ENCODE data around the gene RNU6-7.

The RNU6-7 gene

DNA sequence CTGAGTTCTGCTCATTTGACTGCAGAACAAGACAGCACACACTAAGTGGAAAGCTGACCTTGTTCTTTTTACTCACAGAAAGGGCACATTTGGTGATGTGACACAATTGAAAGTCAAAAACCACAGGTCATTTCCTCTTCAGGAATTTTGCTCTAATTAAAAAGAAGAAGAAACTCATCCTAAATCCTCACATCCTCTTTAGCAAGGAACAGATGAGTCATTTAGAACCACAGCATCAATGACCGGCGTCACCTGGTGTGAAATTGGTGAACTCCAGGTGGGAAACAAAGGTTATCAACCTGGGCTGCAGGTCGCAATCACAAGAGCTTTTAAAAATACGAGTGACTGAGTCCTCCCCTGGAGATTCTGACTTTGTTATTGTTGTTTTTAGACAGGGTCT, 4.1 kb downstream of the RNU6-7 start:
- DNase-seq: no peak

- no peak for DNase-seq
Measured at GRCh38 chr14:32206552-32206951, 4.7 kb downstream of the RNU6-7 start.

DNA sequence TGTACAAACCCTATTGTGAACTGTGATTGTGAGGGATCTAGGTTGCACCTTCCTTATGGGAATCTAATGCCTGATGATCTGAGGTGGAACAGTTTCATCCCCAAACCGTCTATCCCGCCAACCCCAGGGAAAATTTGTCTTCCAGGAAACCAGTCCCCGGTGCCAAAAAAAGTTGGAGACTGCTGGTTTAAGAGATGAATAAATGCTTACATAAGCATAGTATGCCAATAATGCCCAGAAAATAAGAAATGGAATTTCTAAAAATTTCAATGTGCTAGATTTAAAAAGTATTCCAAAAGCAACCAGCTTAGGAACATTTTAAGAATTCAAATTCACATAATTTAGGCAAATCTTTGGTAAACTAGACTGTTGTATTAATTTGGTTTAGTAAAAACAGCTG, 6.6 kb downstream of the RNU6-7 start:
- DNase-seq: no peak

DNA sequence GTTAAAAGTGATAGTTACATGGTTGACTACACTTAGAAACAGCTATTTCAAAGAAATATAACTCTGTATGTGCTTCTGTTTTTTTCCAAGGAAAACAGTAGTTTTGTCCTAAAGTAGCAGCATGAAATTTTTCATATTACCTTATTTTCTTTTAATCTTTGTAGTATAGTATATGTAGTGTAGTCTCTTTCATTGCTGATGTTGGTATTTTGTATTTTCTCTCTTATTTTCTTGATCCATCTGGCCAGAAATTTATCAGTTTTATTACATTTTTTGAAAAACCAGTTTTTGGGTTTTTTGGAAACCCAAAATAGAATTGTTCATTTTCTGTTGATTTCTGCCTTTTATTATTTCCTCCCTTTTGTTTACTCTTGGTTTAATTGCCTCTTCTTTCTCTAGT, 7.6 kb downstream of the RNU6-7 start:
- no peak for DNase-seq

GRCh38 chr14:32211068-32211404, 9.2 kb downstream of the RNU6-7 start:
- no peak for DNase-seq

DNA sequence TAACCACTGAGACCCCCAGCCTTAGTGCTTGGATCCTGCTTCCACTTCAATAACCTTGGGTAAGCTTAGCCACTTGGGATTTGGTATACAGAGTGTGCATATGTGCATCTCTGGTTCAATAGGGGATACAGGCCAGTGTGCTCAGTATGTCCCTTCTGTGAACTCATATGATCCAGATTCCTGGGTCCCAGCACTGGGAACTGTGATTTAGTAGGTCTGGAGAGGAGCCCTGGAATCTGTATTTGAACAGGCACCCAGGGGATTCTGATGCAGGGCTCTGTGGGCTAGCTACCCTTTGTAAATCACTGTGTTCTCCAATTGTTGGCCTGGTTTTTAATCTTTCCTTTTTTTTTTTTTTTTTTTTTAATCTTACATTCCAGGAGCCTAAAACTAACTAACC, 11.0 kb downstream of the RNU6-7 start:
- no peak for DNase-seq

GRCh38 chr14:32217301-32217700, 15.5 kb downstream of the RNU6-7 start:
- no peak for DNase-seq

- DNase-seq: no peak
Measured at GRCh38 chr14:32224737-32225377, 23.0 kb downstream of the RNU6-7 start.

DNA sequence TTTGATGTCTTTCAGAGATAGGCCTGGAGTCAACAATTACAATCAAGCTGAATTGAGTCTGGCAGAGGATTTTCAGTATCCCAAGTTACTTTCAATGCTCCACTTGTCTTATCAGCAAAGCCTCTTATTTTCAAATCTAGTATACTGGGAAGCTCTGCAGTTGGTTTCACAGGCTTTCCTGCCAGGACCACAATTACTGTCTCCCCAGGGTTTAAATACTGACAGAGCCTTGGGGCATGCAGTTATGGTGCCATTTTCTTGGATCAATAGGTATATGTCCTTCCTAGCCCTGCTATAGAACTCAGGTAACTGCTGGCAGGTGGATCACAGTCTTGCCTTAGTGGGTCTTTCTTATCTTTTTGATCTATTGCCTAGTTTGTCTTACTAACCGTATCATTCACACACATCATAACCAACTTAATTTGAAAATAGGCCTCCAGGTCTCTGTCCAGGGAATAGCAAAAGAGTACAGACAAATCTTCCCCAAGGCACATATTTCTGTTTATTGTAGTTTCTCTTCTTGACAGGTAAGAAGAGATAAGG, 23.6 kb downstream of the RNU6-7 start:
- DNase-seq: no peak

DNA sequence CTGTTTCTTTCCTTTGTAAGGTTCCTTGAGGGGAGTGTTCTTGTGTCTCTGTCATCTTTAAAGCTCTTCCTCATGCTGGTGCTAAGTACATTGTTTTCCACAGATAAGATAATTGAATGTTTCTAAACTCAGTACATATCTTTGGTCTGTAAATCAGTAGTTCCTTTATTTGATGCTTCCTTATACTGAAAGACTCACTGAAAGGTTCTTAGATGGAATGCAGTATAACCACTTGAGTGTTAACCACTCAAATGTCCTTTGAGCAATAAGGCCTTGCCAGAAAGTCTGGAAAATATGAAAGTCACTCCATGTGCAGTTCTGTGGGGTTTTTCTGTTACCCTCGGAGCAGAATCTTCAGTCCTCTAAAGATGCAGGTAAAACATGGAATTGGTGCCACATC, 24.2 kb downstream of the RNU6-7 start:
- DNase-seq: no peak

GRCh38 chr14:32230181-32230580, 28.3 kb downstream of the RNU6-7 start:
- no peak for DNase-seq

DNA sequence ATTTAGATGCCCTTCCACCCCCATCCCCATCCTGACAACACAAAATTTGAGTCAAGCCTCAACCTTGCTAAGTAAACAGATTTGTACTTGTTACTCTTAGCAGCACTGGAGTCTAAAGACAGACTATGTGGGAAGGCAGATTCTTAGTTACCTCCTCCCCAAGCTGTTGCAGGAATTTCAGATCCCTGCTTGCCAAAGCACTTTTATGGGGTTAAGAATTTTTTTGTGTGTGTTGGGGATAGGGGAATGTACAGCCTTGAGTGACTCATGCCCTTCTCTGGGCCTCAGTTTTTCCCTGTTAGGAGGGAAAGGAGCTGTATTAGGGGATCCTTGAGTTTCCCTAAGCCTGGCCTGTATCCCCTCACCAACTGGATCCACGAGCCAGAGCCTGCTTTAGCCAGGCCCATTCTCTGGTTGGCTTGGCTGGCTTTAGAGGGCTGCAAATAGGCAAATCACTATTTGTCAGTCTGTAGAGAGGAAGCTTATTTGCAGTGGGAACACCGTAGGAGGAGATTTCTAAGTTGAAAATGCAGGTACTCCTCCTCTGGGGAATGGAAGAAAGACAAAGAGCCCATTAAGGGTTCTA, 28.9 kb downstream of the RNU6-7 start:
- no peak for DNase-seq

- no peak for DNase-seq
Measured at GRCh38 chr14:32232481-32232880, 30.6 kb downstream of the RNU6-7 start.

DNA sequence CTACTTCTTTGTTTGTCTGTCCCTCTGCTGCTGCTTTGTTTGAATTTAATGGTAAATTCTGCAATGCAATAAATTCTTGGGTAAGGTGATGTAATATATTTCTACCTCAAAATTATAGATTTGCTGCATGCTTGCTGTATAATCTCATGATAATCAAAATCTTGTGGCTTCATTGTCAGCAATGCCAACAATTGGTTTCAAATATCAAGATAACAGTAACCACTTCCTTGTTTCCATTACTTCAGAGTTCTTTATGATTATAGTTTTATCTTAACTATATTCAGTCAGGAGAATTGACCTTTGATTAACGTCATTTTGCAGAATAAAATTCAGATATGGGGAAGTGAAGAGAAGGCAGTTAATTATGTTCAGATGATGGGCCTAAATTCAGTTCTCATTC, 31.4 kb downstream of the RNU6-7 start:
- DNase-seq: no peak

DNA sequence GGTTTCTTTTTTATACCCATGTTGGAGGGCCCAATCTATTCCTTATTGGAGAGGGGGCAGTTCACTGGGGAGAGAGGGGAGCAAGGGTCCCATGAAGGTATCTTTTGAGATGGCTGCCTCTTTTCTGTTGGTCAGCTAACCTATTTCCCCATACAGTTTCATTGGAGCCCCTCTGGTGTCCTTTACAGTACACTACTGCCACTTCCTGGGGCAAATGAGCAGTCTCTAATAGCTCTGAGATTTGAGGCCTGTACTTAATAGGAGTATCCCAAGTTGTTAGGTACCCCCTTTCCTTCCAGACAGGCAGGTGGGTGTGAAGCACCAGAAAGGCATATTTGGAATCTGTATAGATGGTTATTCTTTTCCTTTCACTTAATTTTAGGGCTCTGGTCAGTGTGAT, 42.6 kb downstream of the RNU6-7 start:
- DNase-seq: no peak

DNA sequence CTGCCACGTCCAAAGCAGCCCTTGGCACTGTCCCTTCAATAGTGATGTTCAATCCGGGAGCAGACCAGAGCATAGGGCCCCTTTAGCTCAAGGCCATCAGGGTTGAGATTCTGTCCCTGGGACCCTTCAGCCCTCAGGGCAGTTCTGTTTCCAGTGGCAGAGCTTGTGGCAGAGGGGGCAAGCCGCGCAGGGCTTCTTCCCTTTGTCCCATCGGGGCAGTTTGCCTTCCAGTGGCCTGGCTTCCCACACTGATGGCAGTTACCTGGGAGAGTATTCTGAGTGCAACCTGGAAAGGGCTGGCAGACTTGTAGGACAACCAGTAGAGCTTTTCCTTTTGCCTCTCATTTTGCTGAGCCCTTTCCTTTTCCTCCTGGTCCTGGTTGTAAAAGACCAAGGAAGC, 44.9 kb downstream of the RNU6-7 start:
- DNase-seq: no peak

DNA sequence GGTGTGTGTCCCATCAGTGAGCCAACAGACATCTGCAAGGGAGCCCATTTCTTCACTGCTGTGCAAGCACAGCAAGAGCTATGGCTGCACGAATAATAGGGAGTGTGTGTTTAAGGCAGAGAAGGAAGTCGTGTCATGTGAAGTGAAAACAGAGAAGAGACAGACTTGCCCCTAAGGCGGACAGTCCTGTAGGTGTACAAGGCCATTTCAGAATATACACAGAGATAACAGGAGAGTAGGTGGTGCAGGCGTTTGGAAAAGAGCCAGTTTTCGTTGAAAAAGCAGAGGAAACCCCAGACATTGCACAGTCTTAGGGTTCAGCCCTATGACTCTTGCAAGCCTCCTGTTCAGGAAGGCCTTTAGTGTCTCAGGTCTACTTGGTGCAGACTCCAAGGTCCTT, 47.5 kb downstream of the RNU6-7 start:
- no peak for DNase-seq

DNA sequence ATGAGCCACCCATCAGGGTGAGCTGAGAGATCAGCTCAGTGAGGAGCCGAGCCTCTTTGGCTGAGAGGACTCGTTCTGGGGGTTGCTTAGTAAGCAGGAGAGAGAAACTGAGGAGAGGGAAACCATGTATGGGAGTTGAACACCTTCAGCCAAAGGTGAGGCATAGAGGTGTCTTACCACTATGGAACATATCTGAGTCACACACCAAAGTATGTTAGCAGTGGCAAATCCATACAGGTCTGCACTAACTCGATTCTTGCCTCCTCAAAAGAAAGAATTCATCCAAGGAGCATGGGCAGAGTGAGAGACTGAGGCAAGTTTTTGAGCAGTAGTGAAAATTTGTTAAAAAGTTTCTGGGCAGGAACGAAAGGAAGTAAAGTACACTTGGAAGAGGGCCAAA, 47.9 kb downstream of the RNU6-7 start:
- DNase-seq: no peak

- no peak for DNase-seq
Measured at GRCh38 chr14:32250681-32251080, 48.8 kb downstream of the RNU6-7 start.

DNA sequence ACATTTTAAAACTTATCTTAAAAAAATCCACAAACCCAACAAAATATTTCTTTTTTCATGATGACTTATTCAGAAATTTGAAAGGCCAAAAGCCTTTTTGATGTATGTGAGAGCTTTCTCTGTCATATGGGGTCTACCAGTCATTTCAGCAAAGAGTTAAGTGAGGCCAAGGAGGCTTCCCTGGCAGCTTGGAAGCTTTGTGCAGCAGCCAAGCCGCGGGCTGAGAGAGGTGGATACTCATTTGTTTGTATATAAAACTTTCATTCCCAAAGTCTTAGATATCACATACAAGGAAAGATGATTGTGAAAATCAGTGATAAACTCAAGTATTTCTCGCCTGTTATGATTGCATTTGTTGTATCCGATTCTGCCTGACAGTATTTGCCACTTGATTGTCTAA, 49.7 kb downstream of the RNU6-7 start:
- no peak for DNase-seq

Measured in stimulated activated CD8-positive, alpha-beta memory T cell treated with anti-CD3 and anti-CD28 coated beads, Interleukin-4, amount 100 ng/mL, for 48 hours (primary cell).